HG03439 (cell line): ENCODE measurements around the gene FBN1.

Experiments used
- ATAC-seq: cut with Tn5 transposase; IDR thresholded peaks from one replicate; pipeline ENCODE4 v1.9.1; 2021; ENCODE audit warnings: mild to moderate bottlenecking, moderate library complexity; ENCODE audit not compliant: unreplicated experiment

FBN1 gene

GRCh38 chr15:48475600-48476395 lies 169.7 kb downstream of the FBN1 start:
- no peak for ATAC-seq

- ATAC-seq = no peak
Measured at GRCh38 chr15:48473667-48474066, 171.8 kb downstream of the FBN1 start.

GRCh38 chr15:48472756-48473155 lies 172.8 kb downstream of the FBN1 start:
- no peak for ATAC-seq

- no peak for ATAC-seq
Measured at GRCh38 chr15:48471073-48471472, 174.4 kb downstream of the FBN1 start.

- no peak for ATAC-seq
Measured at GRCh38 chr15:48470096-48470495, 175.4 kb downstream of the FBN1 start.

- no peak for ATAC-seq
Measured at GRCh38 chr15:48469681-48470080, 175.8 kb downstream of the FBN1 start.

- no peak for ATAC-seq
Measured at GRCh38 chr15:48469271-48469670, 176.2 kb downstream of the FBN1 start.

GRCh38 chr15:48467801-48468200 lies 177.7 kb downstream of the FBN1 start:
- ATAC-seq = no peak

- ATAC-seq = no peak
Measured at GRCh38 chr15:48466820-48467219, 178.7 kb downstream of the FBN1 start.

GRCh38 chr15:48466079-48466478 lies 179.4 kb downstream of the FBN1 start:
- ATAC-seq = no peak

- ATAC-seq = no peak
Measured at GRCh38 chr15:48465410-48465809, 180.1 kb downstream of the FBN1 start.

- no peak for ATAC-seq
Measured at GRCh38 chr15:48463366-48463880, 182.1 kb downstream of the FBN1 start.

- ATAC-seq = no peak
Measured at GRCh38 chr15:48462688-48463087, 182.8 kb downstream of the FBN1 start.

GRCh38 chr15:48459571-48460442 lies 185.7 kb downstream of the FBN1 start:
- no peak for ATAC-seq

- no peak for ATAC-seq
Measured at GRCh38 chr15:48458876-48459275, 186.6 kb downstream of the FBN1 start.

GRCh38 chr15:48456134-48456533 lies 189.4 kb downstream of the FBN1 start:
- ATAC-seq = no peak

- ATAC-seq = no peak
Measured at GRCh38 chr15:48451736-48452135, 193.8 kb downstream of the FBN1 start.

- ATAC-seq = no peak
Measured at GRCh38 chr15:48451241-48451640, 194.3 kb downstream of the FBN1 start.

GRCh38 chr15:48449734-48450133 lies 195.8 kb downstream of the FBN1 start:
- ATAC-seq = no peak

GRCh38 chr15:48447657-48448056 lies 197.9 kb downstream of the FBN1 start:
- no peak for ATAC-seq

GRCh38 chr15:48447058-48447457 lies 198.5 kb downstream of the FBN1 start:
- no peak for ATAC-seq

GRCh38 chr15:48442011-48442410 lies 203.5 kb downstream of the FBN1 start:
- no peak for ATAC-seq
